KOPT-K1 (cell line): ENCODE measurements around the gene TXNRD3.

Experiments
- H3K27ac ChIP-seq: fragments of 200-600 bp; sonication (generic); 2 replicates; pipeline ENCODE4 v1.5.1; 2016; ENCODE audit warnings: antibody characterized with exemption, mild to moderate bottlenecking, low read depth, low read length; ENCODE audit not compliant: poor library complexity, severe bottlenecking
- H3K36me3 ChIP-seq: fragments of 200-600 bp; sonication (generic); 2 replicates; pipeline ENCODE4 v1.5.1; 2017; ENCODE audit warnings: antibody characterized with exemption, mild to moderate bottlenecking, low read length, moderate library complexity; ENCODE audit not compliant: insufficient read depth
- H3K9me3 ChIP-seq: fragments of 200-600 bp; sonication (generic); 2 replicates; pipeline ENCODE4 v1.5.1; 2017; ENCODE audit warnings: antibody characterized with exemption, low read length, mild to moderate bottlenecking; ENCODE audit not compliant: insufficient read depth, poor library complexity, severe bottlenecking

TXNRD3 gene

DNA sequence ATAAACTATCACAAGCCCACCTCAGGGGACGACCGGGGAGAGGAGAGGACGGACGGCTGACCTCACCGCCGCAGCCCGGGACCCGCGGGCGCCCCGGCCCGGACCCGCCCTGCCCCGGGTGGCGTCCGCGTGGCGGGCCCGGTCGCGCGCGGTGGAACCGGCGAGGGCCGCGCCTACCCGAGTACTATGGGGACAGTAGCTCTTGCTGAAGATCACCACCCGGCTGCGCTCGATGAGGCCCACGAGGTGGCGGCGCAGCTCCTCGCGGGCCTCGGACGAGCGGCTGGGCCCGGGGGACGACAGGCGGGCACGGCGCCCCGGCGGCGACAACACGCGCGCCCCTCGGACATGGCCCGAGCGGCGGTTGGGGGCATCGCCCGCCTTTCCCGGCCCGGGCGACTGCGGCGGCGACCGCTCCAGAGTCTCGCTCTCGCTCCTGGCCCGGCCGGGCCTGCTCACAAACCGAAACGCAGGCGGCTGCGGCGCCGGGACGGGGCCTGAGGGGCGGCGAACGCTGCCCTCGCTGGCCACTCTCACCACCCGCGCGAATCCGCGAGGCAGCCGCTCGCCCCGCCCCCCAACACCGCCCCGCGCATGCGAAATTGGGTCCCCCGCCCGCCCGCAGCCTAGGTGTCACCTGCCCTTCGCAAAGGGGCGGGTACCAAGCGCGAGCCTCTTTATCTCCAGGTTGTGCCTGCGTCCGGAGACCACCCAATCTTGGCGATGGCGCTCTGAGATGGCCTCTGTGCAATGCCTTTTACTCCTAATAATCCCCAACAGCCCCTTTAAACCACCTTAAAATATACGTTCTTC, at the start of gene TXNRD3:
Gene TXNRD3, minus strand, starts transcription at position 554 of the 813 bp plus-strand sequence.
- Histone ChIP-seq H3K9me3 (peaks cover 13% of the 10 kb centered on the region), H3K36me3 (no peaks in the 10 kb centered on the region), H3K27ac (no peak within 1 kb of the TSS)

DNA sequence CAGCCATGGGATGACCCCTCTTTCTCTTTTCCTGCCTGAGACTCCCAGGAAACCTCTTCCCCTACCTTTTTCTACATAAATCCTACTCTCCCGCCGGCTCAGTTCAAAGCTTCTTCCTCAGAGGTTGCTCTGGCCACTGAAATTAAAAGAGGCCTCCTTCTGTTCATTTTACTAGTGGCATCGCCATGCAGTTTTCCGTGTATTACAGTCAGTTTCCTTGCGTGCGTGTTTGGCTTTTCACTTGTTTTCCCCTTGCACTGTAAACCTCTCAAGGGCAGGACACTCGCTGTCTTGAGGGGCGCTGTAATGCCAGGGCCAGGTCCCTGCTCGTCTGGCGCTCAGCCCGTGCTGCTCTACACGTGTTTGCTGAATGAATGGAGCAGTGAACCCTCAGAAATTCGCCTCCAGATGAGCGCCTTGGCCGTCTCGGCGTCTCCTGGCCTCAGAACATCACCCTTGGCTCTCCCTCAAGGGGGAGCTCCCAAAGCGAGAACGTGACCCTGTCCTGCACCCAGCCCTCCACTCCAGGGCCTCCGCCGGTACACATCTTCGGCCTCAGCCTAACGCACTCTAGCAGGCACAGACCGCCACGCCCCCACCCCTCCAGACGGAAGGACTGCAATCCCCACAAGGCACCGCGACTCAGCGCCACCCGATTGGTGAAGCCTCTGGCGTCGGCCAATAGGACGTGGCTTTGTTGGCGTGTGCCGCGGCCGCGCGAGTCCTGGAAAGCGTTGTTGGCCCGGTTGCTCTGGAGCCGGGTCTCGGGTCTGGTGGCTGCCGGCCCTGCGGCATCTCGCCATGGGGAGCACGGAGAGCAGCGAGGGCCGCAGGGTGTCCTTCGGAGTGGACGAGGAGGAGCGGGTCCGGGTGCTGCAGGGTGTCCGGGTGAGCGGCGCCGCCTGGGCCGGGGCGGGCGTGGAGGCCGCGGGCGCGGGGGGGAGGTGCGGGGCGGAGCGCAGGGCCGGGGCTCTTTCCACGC, 48.9 kb upstream of the TXNRD3 start, which contains the start of gene CHCHD6:
Gene CHCHD6, plus strand, starts transcription at position 729 of the 982 bp plus-strand sequence. Its CDS starts 73 bp downstream, at position 802.
- H3K9me3 ChIP-seq = peaks cover 8% of the 10 kb centered on the region
- no peaks in the 10 kb centered on the region for H3K36me3 ChIP-seq
- peak within 1 kb of the TSS; percentile 56 for H3K27ac ChIP-seq

DNA sequence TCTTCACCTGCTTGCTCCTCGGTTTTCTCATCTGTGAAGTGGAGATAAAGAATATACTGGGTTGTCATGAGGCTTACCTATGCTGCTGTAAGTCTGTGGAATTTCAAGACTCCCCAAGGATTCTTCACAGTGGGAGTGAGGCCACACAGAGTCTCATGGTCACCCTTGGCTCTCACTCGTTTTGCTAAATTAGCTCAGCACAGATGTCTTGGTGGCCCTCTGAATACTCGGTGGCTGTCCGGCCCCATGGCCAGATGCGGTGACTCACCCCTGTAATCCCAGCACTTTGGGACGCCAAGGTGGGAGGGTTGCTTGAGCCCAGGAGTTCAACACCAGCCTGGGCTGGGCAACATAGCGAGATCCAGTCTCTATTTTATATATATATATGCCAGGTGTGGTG, 44.1 kb upstream of the TXNRD3 start:
- Histone ChIP-seq H3K9me3 (peaks cover 8% of the 10 kb centered on the region), H3K36me3 (no peaks in the 10 kb centered on the region), H3K27ac (no peak overlapping the region)

DNA sequence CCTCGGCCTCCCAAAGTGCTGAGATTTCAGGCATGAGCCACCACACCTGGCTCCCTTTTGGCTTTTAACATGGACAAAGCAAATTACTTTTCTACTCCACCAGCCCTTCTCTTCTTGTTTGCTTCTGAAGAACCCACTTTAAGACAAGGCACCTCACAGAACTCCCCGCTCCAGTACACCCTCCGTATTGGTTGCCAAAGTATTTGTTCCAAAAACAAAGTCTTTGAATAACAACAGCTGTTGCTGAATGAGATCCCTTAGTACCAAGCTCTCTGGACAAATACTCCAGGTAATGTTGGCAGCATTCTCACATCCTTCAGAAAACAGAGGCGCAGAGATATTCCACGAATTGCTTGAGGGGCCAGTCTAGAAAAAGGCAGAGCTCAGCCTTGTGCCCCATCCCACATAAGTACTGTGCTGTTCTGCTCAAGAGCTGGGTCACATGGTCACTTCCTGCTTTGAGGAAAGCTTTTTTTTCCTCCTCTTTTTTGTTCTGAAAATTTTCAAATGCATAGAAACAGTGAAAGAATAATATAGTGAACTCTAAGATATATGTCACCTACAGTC, 41.9 kb upstream of the TXNRD3 start:
- no peak overlapping the region for H3K27ac ChIP-seq

DNA sequence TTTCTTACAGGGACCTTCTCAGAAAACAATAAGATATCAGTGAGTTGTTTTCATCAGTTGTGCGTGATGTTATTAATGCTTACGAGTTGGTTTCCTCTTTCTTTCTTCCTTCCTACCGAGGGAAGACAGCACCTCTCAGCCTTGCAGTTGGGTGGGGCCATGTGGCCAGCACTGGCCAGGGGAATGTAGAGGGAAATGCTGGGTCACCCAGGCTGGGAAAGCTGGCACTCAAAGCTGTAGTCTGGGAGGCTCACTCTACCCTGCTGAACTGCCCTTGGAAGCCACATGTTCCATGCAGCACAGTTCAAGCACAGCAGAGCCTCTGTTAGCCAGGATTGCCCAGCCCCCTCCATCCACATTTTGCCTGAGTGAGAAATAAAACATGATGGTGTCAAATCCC, 39.0 kb upstream of the TXNRD3 start:
- no peaks in the 10 kb centered on the region for H3K9me3 ChIP-seq
- H3K27ac ChIP-seq = no peak overlapping the region
- H3K36me3 ChIP-seq = no peaks in the 10 kb centered on the region

More for the DNA sequence above, 41.9 kb upstream of the TXNRD3 start:
- Histone ChIP-seq H3K9me3 (peaks cover 8% of the 10 kb centered on the region), H3K36me3 (no peaks in the 10 kb centered on the region)

DNA sequence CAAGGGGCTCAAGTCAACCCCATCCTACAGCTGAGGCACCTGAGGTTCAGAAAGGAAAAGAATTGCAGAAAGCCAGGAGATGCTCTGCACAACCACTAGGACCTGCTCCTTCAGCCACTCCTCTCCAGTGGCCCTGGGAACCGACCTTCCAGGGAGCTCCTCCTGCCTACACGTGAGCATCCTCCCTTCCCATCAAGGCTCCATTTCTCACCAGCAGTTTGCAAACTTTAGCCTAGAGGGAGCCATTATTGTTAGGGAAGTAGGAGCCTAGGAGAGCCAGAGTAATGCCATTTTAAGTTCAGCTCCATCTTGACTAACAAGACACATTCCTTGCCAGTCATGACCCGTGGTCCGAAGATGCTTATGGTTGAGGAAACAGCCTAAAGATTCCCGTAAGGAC, 37.9 kb upstream of the TXNRD3 start:
- no peaks in the 10 kb centered on the region for H3K36me3 ChIP-seq
- H3K9me3 ChIP-seq = no peaks in the 10 kb centered on the region
- no peak overlapping the region for H3K27ac ChIP-seq

DNA sequence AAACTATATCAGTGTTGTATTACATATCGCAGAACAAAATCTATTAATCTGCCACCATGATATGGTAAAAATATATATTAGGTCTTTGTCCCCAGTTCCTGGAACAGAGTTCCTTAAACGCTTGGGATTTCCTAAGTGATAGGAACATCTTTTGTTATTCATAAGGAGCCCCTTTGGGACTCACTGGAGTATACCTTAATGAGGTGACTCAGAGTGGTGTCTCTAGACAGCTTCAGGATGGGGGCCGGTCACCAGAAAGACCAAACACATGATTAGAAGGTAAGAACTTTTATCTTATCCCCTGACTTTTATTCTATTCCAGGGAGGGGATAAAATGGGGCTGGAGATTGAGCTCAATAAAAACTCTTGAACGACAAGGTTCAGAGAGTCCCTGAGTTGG, 36.8 kb upstream of the TXNRD3 start:
- no peak overlapping the region for H3K27ac ChIP-seq
- no peaks in the 10 kb centered on the region for H3K9me3 ChIP-seq
- H3K36me3 ChIP-seq = no peaks in the 10 kb centered on the region

DNA sequence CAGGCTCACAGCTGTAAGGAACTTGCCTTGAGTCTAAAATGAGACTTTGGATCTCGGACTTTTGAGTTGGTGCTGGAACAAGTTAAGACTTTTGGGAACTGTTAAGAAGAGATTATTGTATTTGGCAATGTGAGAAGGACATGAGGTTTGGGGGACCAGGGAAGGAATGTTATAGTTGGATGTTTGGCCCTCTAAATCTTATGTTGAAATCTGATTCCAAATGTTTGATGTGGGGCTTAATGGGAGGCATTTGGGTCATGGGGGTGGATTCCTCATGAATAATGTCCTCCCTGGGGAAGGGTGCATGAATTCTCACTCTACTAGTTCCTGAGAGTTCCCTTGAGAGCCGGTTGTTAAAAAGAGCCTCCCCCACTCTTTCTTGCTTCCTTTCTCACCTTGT, 30.6 kb upstream of the TXNRD3 start:
- Histone ChIP-seq H3K27ac (no peak overlapping the region), H3K36me3 (no peaks in the 10 kb centered on the region), H3K9me3 (no peaks in the 10 kb centered on the region)

DNA sequence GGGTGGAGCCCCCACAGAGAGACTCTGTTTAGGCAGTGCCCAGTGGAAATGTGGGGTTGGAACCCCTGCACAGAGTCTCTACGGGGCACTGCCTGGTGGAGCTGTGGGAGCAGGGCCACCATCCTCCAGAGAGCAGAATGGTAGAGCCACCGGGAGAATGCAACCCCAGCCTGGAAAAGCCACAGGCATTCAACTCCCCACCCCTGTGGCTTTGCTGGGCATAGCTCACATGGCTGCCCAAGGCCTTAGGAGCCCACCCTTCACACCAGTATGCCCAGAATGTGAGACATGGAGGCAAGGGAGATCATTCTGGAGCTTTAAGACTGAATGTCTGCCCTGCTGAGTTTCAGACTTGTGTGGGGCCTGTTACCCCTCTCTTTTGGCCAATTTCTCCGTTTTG, 30.1 kb upstream of the TXNRD3 start:
- Histone ChIP-seq H3K9me3 (no peaks in the 10 kb centered on the region), H3K36me3 (no peaks in the 10 kb centered on the region), H3K27ac (no peak overlapping the region)

DNA sequence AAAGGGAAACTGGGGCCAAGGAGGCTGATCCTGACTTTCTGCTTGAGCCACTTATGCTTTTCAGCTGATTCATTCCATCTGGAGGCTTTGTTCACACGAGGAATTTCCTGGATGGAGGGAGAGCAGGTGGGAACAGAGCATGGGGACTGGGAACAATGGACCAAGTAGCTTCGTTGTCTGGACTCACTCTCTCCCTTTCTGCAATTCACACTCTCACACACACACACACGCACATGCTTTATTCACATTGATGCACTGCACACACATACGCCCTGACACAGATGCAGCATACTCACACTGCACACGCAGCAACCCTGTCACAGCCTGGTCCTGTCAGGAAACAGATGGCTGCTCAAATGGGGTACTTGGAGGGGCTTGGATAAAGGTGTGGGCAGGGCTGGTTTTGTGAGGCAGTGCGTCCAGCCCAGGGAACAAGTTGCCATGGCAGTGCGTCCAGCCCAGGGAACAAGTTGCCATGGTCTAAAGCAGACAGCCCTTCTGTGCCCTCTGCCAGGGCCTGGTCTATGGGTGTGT, 29.4 kb upstream of the TXNRD3 start:
- no peaks in the 10 kb centered on the region for H3K36me3 ChIP-seq
- no peaks in the 10 kb centered on the region for H3K9me3 ChIP-seq
- no peak overlapping the region for H3K27ac ChIP-seq

DNA sequence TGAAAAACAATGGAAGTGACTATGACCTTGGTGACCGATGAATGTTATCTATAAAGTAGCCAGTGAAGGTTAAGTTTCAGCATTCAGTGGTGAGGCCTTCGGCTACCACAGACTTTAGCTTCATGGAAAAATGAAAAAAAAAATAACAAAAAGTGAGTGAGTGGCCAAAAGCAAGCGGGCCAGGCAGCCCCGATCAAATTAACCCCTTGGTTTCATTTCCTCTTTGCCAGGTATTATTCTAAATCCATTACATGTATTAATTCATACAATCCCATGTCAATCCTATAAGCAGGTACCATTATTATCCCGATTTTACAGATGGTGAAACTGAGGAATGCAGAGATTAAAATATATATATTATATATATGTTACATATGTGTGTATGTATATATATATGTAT, 28.1 kb upstream of the TXNRD3 start:
- no peaks in the 10 kb centered on the region for H3K9me3 ChIP-seq
- H3K36me3 ChIP-seq = no peaks in the 10 kb centered on the region
- no peak overlapping the region for H3K27ac ChIP-seq

DNA sequence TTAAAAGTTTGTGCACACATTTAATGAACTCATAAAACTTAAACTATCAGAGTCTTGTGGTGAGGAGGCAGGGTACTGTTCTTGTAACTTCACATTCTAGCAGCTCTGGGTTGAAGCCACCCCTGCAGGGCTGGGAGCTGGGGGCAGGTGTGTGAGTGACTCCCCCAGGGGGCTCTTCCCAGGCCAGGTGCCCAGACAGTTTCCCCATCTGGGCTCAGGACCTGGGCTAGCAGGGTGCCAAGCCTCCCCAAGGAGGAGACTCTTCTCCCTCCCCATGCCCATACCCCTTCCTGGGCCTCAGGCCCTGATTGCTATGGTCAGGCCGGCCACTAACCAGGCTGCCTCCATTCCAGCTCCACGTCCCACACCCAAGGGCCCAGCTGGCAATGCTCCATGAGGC, 27.1 kb upstream of the TXNRD3 start:
- Histone ChIP-seq H3K27ac (no peak overlapping the region), H3K9me3 (no peaks in the 10 kb centered on the region)

DNA sequence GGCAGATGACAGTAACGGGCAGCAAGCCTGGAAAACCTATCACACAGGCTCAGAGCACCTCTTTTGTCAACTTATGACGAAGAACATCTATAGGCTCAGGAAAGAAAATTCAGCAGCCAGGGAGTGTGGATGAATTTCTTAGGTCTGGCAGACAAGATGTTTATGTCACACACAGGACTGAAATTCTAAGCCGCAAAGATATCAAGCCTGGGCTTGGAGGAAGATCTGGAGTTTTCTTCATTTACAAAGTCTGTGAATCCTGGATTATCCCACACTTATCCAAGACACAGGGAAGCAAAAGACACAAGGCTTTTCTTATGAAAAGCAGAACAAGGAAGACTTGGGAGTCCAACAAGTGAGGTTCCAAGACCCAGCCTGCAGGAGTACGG, 25.7 kb upstream of the TXNRD3 start:
- Histone ChIP-seq H3K27ac (no peak overlapping the region), H3K36me3 (no peaks in the 10 kb centered on the region), H3K9me3 (no peaks in the 10 kb centered on the region)

More for the DNA sequence above, 27.1 kb upstream of the TXNRD3 start:
- H3K36me3 ChIP-seq = no peaks in the 10 kb centered on the region

DNA sequence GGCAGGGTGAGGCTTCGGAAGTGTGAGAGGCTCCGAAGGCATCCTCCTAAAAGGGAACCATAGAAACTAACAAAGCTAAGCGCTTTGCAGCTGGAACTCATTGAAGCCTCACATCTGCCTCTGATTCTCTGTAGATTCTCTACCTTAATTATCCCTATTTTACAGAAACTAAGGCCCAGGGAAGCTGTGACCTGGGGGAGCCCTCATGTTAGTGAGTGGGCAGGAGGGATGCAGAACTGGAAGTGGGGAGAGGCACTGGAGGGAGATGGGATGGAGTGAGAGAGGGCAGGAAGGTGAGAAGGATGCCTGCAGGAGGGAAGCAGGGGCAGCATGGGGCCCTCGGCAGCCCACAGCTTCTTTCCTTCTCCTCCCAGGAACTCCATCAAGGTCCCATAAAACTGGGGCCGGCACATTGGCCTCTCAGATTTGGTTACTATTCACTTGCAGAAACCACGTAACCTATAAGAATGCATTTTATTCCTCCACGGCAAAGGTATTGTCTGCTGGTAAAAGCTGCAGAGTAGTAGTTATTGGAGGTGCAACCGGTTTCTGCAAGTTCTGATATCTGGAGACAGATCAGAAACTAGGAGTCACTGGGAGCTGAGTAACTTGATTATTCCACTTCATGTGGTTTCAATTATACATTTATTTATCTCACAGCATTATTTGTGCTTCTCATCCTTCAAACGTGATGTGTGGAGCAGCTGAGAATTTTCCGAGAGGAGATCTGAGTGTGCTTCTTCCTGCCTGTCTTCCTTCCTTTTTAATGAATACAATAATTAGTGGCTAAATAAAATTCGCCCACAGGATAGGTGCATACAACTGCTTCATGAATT, 25.1 kb upstream of the TXNRD3 start:
- H3K9me3 ChIP-seq = no peaks in the 10 kb centered on the region

More for the DNA sequence above, 25.1 kb upstream of the TXNRD3 start:
- Histone ChIP-seq H3K36me3 (no peaks in the 10 kb centered on the region), H3K27ac (no peak overlapping the region)
